GM23338 (cell line): ENCODE measurements around the gene RAB12. TPM values are rescaled to one million over a fixed set of nuclear protein-coding genes. Genes with fewer than 3 reads are reported as not detected.

Experiments
- ATAC-seq: fragments of 200-7000 bp; cut with Tn5 transposase; 3 replicates; pipeline ENCODE4 v1.9.1; 2020
- DNase-seq: peaks from one replicate; pipeline ENCODE4 v3.0.0-alpha.2; 2015; ENCODE audit warnings: low spot score
- H2AFZ ChIP-seq: fragments of 200-600 bp; sonication (generic); 2 replicates; pipeline ENCODE4 v1.8.0; 2016; ENCODE audit warnings: antibody characterized with exemption, mild to moderate bottlenecking, moderate library complexity
- H3F3A ChIP-seq: fragments of 200-600 bp; sonication (generic); replicated peaks from 2 replicates; pipeline ENCODE4 v1.8.0; 2017; ENCODE audit warnings: antibody characterized with exemption, mixed run types, low read depth
- H3K27ac ChIP-seq: fragments of 200-600 bp; sonication (generic); 2 replicates; pipeline ENCODE4 v1.6.1; 2016; ENCODE audit warnings: low read depth
- H3K27me3 ChIP-seq: fragments of 200-600 bp; sonication (generic); 2 replicates; pipeline ENCODE4 v1.8.0; 2016; ENCODE audit warnings: mild to moderate bottlenecking, mixed run types, moderate library complexity; ENCODE audit not compliant: insufficient read depth
- H3K36me3 ChIP-seq: fragments of 200-600 bp; sonication (generic); 2 replicates; pipeline ENCODE4 v1.8.0; 2016; ENCODE audit warnings: mild to moderate bottlenecking; ENCODE audit not compliant: insufficient read depth
- H3K4me1 ChIP-seq: fragments of 200-600 bp; sonication (generic); 2 replicates; pipeline ENCODE4 v1.8.0; 2016; ENCODE audit warnings: mild to moderate bottlenecking, moderate library complexity; ENCODE audit not compliant: insufficient read depth
- H3K4me2 ChIP-seq: fragments of 200-600 bp; sonication (generic); 2 replicates; pipeline ENCODE4 v1.7.1; 2017; ENCODE audit warnings: mixed run types
- H3K4me3 ChIP-seq: fragments of 200-600 bp; sonication (generic); 2 replicates; pipeline ENCODE4 v1.6.1; 2016; ENCODE audit warnings: mixed run types
- H3K79me2 ChIP-seq: fragments of 200-600 bp; sonication (generic); replicated peaks from 2 replicates; pipeline ENCODE4 v1.8.0; 2017; ENCODE audit warnings: mild to moderate bottlenecking; ENCODE audit not compliant: insufficient read depth
- H3K9me2 ChIP-seq: fragments of 200-600 bp; sonication (generic); 2 replicates; pipeline ENCODE4 v1.8.0; 2017; ENCODE audit not compliant: insufficient read depth
- H4K20me1 ChIP-seq: fragments of 200-600 bp; sonication (generic); replicated peaks from 2 replicates; pipeline ENCODE4 v1.8.0; 2017; ENCODE audit warnings: mild to moderate bottlenecking; ENCODE audit not compliant: insufficient read depth
- H3K27ac Mint-ChIP-seq: 2 replicates; pipeline ENCODE4 v1.8.0; 2020; ENCODE audit warnings: inconsistent platforms, mild to moderate bottlenecking, moderate library complexity, mixed read lengths
- H3K27me3 Mint-ChIP-seq: 3 replicates; pipeline ENCODE4 v1.8.0; 2022; ENCODE audit warnings: low read depth, mild to moderate bottlenecking, moderate library complexity, mixed read lengths, inconsistent platforms; ENCODE audit not compliant: insufficient read depth, poor library complexity
- H3K36me3 Mint-ChIP-seq: 3 replicates; pipeline ENCODE4 v1.8.0; 2021; ENCODE audit warnings: low read depth, mild to moderate bottlenecking, inconsistent platforms, moderate library complexity, mixed read lengths
- H3K4me1 Mint-ChIP-seq: 3 replicates; pipeline ENCODE4 v1.8.0; 2020; ENCODE audit warnings: mild to moderate bottlenecking, inconsistent platforms, mixed read lengths
- H3K4me3 Mint-ChIP-seq: 3 replicates; pipeline ENCODE4 v1.8.0; 2021; ENCODE audit warnings: moderate library complexity, mild to moderate bottlenecking, inconsistent platforms, mixed read lengths
- H3K9me3 Mint-ChIP-seq: 3 replicates; pipeline ENCODE4 v1.8.0; 2020; ENCODE audit warnings: moderate library complexity, mild to moderate bottlenecking, inconsistent platforms, mixed read lengths
- CREB1 ChIP-seq: fragments of 250-450 bp; sonication (Bioruptor Pico); IDR thresholded peaks from 2 replicates; pipeline ENCODE4 v1.5.0; 2020; ENCODE audit warnings: low read depth, mild to moderate bottlenecking, moderate library complexity
- EZH2 ChIP-seq: fragments of 200-600 bp; sonication (generic); IDR thresholded peaks from one replicate; pipeline ENCODE4 v1.8.0; 2017; ENCODE audit warnings: antibody characterized with exemption, mild to moderate bottlenecking, low read depth; ENCODE audit not compliant: unreplicated experiment
- EZH2phosphoT487 ChIP-seq: fragments of 200-600 bp; sonication (generic); IDR thresholded peaks from one replicate; pipeline ENCODE4 v1.8.1; 2018; ENCODE audit warnings: antibody characterized with exemption; ENCODE audit not compliant: unreplicated experiment
- JUNB ChIP-seq: IDR thresholded peaks from one replicate; pipeline ENCODE4 v1.6.1; 2016; ENCODE audit warnings: antibody characterized with exemption; ENCODE audit not compliant: unreplicated experiment
- NANOG ChIP-seq: IDR thresholded peaks from 2 replicates; pipeline ENCODE4 v1.6.1; 2016; ENCODE audit warnings: antibody characterized with exemption, borderline replicate concordance
- POLR2AphosphoS5 ChIP-seq: IDR thresholded peaks from 2 replicates; pipeline ENCODE4 v1.6.1; 2016; ENCODE audit warnings: antibody characterized with exemption, low read depth
- ZNF114 ChIP-seq: fragments of 250-450 bp; sonication (Bioruptor Pico); IDR thresholded peaks from 2 replicates; pipeline ENCODE4 v1.5.0; 2020; ENCODE audit warnings: mild to moderate bottlenecking, moderate library complexity
- polyA plus RNA-seq: library from polyadenylated mRNA; unstranded; fragments of >200 nt; fragmentation: Nextera tagmentation; extraction: Ambion mirVana; gene quantifications from 2 replicates; pipeline ENCODE4 v1.2.1, GENCODE V29; 2016
- total RNA-seq: library from RNA; depleted of rRNA; stranded (reverse); fragments of >200 nt; shearing (Covaris generic); gene quantifications from 2 replicates; pipeline ENCODE4 v1.2.3, GENCODE V29; 2014
- TF ChIP-seq, protein P1 (sequence below), 2 experiments: fragments of 200-600 bp in 1 of 2; sonication (generic) in 1 of 2; conservative IDR thresholded peaks; 2 replicates each; pipeline versions ENCODE4 v1.5.1 to v1.6.1; 2016 to 2017; ENCODE audit warnings: antibody characterized with exemption in 2 of 2, low read depth in 2 of 2, mild to moderate bottlenecking in 2 of 2, moderate library complexity in 1 of 2
- TF ChIP-seq, protein P2 (sequence below): IDR thresholded peaks from 2 replicates; pipeline ENCODE4 v1.6.1; 2016; ENCODE audit warnings: antibody characterized with exemption

Gene RAB12
- total and polyA plus RNA-seq, 2 experiments from 2014 or later, result 16.7 to 80.4 TPM

GRCh38 chr18:8681196-8681595 lies 72.0 kb downstream of the RAB12 start:
- 0 out of 2 replicates have a peak overlapping the region, but pooled peaks have one; percentile 47 for H2AFZ ChIP-seq

DNA sequence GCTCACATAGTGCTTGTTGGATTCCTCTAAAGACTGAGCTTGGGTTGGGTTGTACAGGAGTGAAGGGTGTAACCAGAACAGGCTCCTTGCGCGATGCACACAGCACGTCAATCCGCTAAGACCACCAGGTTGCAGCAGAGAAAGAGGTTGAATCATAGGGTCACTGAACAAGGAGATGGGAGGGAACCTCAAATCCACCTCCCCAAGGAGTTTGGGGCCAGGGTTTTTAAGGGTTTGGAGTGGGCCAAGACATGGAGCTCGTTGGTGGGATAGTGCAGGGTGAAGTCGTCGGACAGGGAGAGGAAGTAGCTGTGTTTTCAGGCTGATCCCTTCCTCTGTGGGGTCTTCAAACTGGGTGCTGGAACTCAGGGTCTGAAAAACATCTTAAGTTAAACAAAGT lies 75.3 kb downstream of the RAB12 start:
- H3K9me3 Mint-ChIP-seq, result no peaks in the 10 kb centered on the region
- Histone ChIP-seq H3K4me3 (no peak overlapping the region), H3F3A (no peaks in the 10 kb centered on the region), H4K20me1 (no peaks in the 10 kb centered on the region), H3K36me3 (no peaks in the 10 kb centered on the region), H2AFZ (0 out of 2 replicates have a peak overlapping the region, but pooled peaks have one; percentile 14), H3K9me2 (no peaks in the 10 kb centered on the region), H3K79me2 (no peaks in the 10 kb centered on the region), H3K4me1 (peaks cover 24% of the 10 kb centered on the region), H3K27me3 (no peaks in the 10 kb centered on the region), H3K4me2 (no peak overlapping the region), H3K27ac (no peak overlapping the region)
- H3K4me3 Mint-ChIP-seq, result no peak overlapping the region
- peaks cover 19% of the 10 kb centered on the region for H3K4me1 Mint-ChIP-seq
- no peak for DNase-seq
- peak overlapping the region; percentile 9; the same call in 1 of the 2 replicates for H3K27ac Mint-ChIP-seq
- no peak for TF ChIP-seq JUNB
- TF ChIP-seq, protein P1, sequence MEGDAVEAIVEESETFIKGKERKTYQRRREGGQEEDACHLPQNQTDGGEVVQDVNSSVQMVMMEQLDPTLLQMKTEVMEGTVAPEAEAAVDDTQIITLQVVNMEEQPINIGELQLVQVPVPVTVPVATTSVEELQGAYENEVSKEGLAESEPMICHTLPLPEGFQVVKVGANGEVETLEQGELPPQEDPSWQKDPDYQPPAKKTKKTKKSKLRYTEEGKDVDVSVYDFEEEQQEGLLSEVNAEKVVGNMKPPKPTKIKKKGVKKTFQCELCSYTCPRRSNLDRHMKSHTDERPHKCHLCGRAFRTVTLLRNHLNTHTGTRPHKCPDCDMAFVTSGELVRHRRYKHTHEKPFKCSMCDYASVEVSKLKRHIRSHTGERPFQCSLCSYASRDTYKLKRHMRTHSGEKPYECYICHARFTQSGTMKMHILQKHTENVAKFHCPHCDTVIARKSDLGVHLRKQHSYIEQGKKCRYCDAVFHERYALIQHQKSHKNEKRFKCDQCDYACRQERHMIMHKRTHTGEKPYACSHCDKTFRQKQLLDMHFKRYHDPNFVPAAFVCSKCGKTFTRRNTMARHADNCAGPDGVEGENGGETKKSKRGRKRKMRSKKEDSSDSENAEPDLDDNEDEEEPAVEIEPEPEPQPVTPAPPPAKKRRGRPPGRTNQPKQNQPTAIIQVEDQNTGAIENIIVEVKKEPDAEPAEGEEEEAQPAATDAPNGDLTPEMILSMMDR (conservative IDR thresholded peaks at IDR 0.05; ENCODE audit: low read depth in 2 of 2), result no peak
- TF ChIP-seq CREB1 (CRISPR knock-in tag), result no peak
- no peak for TF ChIP-seq EZH2phosphoT487
- TF ChIP-seq NANOG, result no peak
- ATAC-seq, result no peak
- H3K27me3 Mint-ChIP-seq, result peaks cover 12% of the 10 kb centered on the region
- H3K36me3 Mint-ChIP-seq, result no peaks in the 10 kb centered on the region

More at GRCh38 chr18:8681196-8681595, 72.0 kb downstream of the RAB12 start:
- Mint-ChIP-seq H3K36me3 (no peaks in the 10 kb centered on the region), H3K27me3 (peaks cover 10% of the 10 kb centered on the region), H3K4me3 (no peak overlapping the region), H3K27ac (no peak overlapping the region), H3K9me3 (no peaks in the 10 kb centered on the region), H3K4me1 (peaks cover 8% of the 10 kb centered on the region)
- H3K36me3 ChIP-seq, result no peaks in the 10 kb centered on the region
- H3K4me3 ChIP-seq, result no peak overlapping the region
- no peak overlapping the region for H3K27ac ChIP-seq
- no peaks in the 10 kb centered on the region for H3K79me2 ChIP-seq
- DNase-seq (no peak), ATAC-seq (no peak)
- H3F3A ChIP-seq, result no peaks in the 10 kb centered on the region
- no peaks in the 10 kb centered on the region for H3K27me3 ChIP-seq
- peaks cover 10% of the 10 kb centered on the region for H3K4me1 ChIP-seq
- TF ChIP-seq, protein P2, sequence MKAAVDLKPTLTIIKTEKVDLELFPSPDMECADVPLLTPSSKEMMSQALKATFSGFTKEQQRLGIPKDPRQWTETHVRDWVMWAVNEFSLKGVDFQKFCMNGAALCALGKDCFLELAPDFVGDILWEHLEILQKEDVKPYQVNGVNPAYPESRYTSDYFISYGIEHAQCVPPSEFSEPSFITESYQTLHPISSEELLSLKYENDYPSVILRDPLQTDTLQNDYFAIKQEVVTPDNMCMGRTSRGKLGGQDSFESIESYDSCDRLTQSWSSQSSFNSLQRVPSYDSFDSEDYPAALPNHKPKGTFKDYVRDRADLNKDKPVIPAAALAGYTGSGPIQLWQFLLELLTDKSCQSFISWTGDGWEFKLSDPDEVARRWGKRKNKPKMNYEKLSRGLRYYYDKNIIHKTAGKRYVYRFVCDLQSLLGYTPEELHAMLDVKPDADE, result no peak
- TF ChIP-seq EZH2, result no peak
- TF ChIP-seq ZNF114 (CRISPR knock-in tag), result no peak
- no peak for TF ChIP-seq POLR2AphosphoS5
- H3K4me2 ChIP-seq, result no peak overlapping the region
- H3K9me2 ChIP-seq, result no peaks in the 10 kb centered on the region
- no peaks in the 10 kb centered on the region for H4K20me1 ChIP-seq
